ENCODE results near the gene CRK. TPM values are rescaled to one million over a fixed set of nuclear protein-coding genes. Genes with fewer than 3 reads are reported as not detected.

The CRK gene
- polyA plus RNA-seq, 3 donors, result 22.3 to 28.0 (median 26.5) TPM

GRCh38 chr17:1470755-1471462, 14.9 kb upstream of the CRK start:
- H3K79me2 ChIP-seq (ENCODE audit: insufficient read depth, low read length), result no peaks in the 10 kb centered on the region

More at GRCh38 chr17:1470755-1471462, 14.9 kb upstream of the CRK start:
- Histone ChIP-seq H3K9ac (ENCODE audit: insufficient read depth, low read length, poor library complexity, severe bottlenecking) (no peak overlapping the region), H4K20me1 (ENCODE audit: insufficient read depth, low read length) (peaks cover 9% of the 10 kb centered on the region), H2AFZ (ENCODE audit: insufficient read depth, low read depth, low read length, poor library complexity, severe bottlenecking) (no peak overlapping the region), H3K4me3 (replicated peaks in 1 of 3; ENCODE audit: low read depth in 2 of 3, low read length in 3 of 3) (no peak overlapping the region), H3K4me1 (ENCODE audit: control insufficient read depth in 1 of 2, insufficient read depth in 2 of 2, low read length in 2 of 2) (peaks cover 27 to 28% of the 10 kb centered on the region in 2 donors), H3K9me3 (replicated peaks in 1 of 2; ENCODE audit: control insufficient read depth in 1 of 2, insufficient read depth in 1 of 2, low read length in 2 of 2) (peaks cover 0 to 7% of the 10 kb centered on the region in 2 donors), H3K4me2 (replicated peaks; ENCODE audit: extremely low read depth, low read length, poor library complexity, severe bottlenecking) (no peak overlapping the region), H3K27ac (ENCODE audit: low read depth in 1 of 2, low read length in 2 of 2) (no peak overlapping the region), H3K27me3 (ENCODE audit: control insufficient read depth in 2 of 2, insufficient read depth in 2 of 2, low read length in 2 of 2) (peaks cover 0 to 40% of the 10 kb centered on the region in 2 donors), H3K36me3 (replicated peaks in 1 of 2; ENCODE audit: control insufficient read depth in 1 of 2, insufficient read depth in 2 of 2, low read length in 2 of 2) (no peaks in the 10 kb centered on the region)
- TF ChIP-seq CTCF (IDR thresholded peaks at IDR 0.05), result no peak
- H3K27ac Mint-ChIP-seq, result peak overlapping the region in 1 of 7 donors; percentile 55
- H3K27me3 Mint-ChIP-seq (ENCODE audit: low read depth in 3 of 3), result peaks cover 26 to 65% (median 44%) of the 10 kb centered on the region in 3 donors
- peaks cover 18 to 19% of the 10 kb centered on the region in 2 donors for H3K36me3 Mint-ChIP-seq
- peaks cover 30% of the 10 kb centered on the region for H3K4me1 Mint-ChIP-seq
- peaks cover 0 to 10% (median 6%) of the 10 kb centered on the region in 7 donors for H3K9me3 Mint-ChIP-seq
- H3K4me3 Mint-ChIP-seq, result peak overlapping the region in 1 of 2 donors; percentile 35
- intact Hi-C loops (cut with micrococcal nuclease), result no loop called here
- 85% methylated on average over 23 of the region's 25 CpGs for WGBS (ENCODE audit: insufficient coverage)
- no peak for DNase-seq
